ENCODE results near the gene METTL9. TPM values are rescaled to one million over a fixed set of nuclear protein-coding genes. Genes with fewer than 3 reads are reported as not detected.

METTL9 gene
- total RNA-seq, 1 experiment from 2014 or later, result 41.4 TPM

- Histone ChIP-seq H3K4me3 (replicated peaks in 1 of 2; ENCODE audit: low read depth in 1 of 2, low read length in 2 of 2) (no peak overlapping the region), H3K4me2 (ENCODE audit: low read length) (no peak overlapping the region), H3K9me2 (ENCODE audit: insufficient read depth) (no peaks in the 10 kb centered on the region), H3K27ac (ENCODE audit: low read depth, low read length) (no peak overlapping the region), H4K20me1 (ENCODE audit: insufficient read depth) (no peaks in the 10 kb centered on the region), H3K36me3 (ENCODE audit: control insufficient read depth in 1 of 2, insufficient read depth in 2 of 2, low read length in 2 of 2) (no peaks in the 10 kb centered on the region), H2AFZ (ENCODE audit: low read depth, low read length, poor library complexity, severe bottlenecking) (no peak overlapping the region), H3K9me3 (ENCODE audit: control insufficient read depth in 1 of 2, insufficient read depth in 1 of 2, low read depth in 1 of 2, low read length in 2 of 2) (no peaks in the 10 kb centered on the region), H3K27me3 (ENCODE audit: insufficient read depth, low read length) (no peaks in the 10 kb centered on the region), H3K4me1 (ENCODE audit: control insufficient read depth in 1 of 2, insufficient read depth in 2 of 2, low read length in 2 of 2) (no peaks in the 10 kb centered on the region), H3K79me2 (ENCODE audit: insufficient read depth, low read length) (no peaks in the 10 kb centered on the region), H3K9ac (ENCODE audit: low read length) (no peak overlapping the region)
- DNase-seq (ENCODE audit: low read depth, low spot score) (peak; percentile 4), ATAC-seq (peak; percentile 44; the same call in 1 of the 2 replicates)
- RAD21 ChIA-PET (ENCODE audit: low non-redundant PET in 1 of 2, low total read pairs in 2 of 2, uncharacterized antibody in 2 of 2, unreplicated experiment in 2 of 2), result no interaction called here
- POLR2A ChIA-PET, result no interaction called here
- intact Hi-C loops (cut with micrococcal nuclease), result no loop called here
- TF ChIP-seq CEBPB (IDR thresholded peaks at IDR 0.05; ENCODE audit: low read depth) (no peak), SP1 (IDR thresholded peaks at IDR 0.05; ENCODE audit: low read depth) (no peak), POLR2A (IDR thresholded peaks at IDR 0.05; ENCODE audit: borderline replicate concordance, extremely low read depth, insufficient read depth, insufficient read length) (no peak), REST (IDR thresholded peaks at IDR 0.05; ENCODE audit: low read depth) (no peak), TCF7L2 (IDR thresholded peaks at IDR 0.05; ENCODE audit: borderline replicate concordance, extremely low read depth, insufficient read depth, insufficient read length) (no peak)
- TF ChIP-seq, protein P1, sequence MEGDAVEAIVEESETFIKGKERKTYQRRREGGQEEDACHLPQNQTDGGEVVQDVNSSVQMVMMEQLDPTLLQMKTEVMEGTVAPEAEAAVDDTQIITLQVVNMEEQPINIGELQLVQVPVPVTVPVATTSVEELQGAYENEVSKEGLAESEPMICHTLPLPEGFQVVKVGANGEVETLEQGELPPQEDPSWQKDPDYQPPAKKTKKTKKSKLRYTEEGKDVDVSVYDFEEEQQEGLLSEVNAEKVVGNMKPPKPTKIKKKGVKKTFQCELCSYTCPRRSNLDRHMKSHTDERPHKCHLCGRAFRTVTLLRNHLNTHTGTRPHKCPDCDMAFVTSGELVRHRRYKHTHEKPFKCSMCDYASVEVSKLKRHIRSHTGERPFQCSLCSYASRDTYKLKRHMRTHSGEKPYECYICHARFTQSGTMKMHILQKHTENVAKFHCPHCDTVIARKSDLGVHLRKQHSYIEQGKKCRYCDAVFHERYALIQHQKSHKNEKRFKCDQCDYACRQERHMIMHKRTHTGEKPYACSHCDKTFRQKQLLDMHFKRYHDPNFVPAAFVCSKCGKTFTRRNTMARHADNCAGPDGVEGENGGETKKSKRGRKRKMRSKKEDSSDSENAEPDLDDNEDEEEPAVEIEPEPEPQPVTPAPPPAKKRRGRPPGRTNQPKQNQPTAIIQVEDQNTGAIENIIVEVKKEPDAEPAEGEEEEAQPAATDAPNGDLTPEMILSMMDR (IDR thresholded peaks at IDR 0.05 in 2 of 3, conservative IDR thresholded peaks at IDR 0.05 in 1 of 3; ENCODE audit: borderline replicate concordance in 1 of 3, insufficient read depth in 1 of 3, low read depth in 2 of 3, low read length in 2 of 3), result peak; percentile 8 to 60 (median 59); a peak in 4 of 6 replicates
- TF ChIP-seq, protein P2, sequence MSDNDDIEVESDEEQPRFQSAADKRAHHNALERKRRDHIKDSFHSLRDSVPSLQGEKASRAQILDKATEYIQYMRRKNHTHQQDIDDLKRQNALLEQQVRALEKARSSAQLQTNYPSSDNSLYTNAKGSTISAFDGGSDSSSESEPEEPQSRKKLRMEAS (IDR thresholded peaks at IDR 0.05), result no peak
- no TSS peak for BruUV-seq (replicated peaks)
- CTCF ChIA-PET, result no interaction called here
Observed at GRCh38 chr16:21684199-21684598, 84.8 kb downstream of the METTL9 start.
